NAMALWA (cell line): ENCODE results near the gene FANCE.
A peak's percentile ranks its signal among the peaks of the same experiment; 100 is the strongest.

Experiments used
- DNase-seq: peaks from one replicate; pipeline ENCODE4 v3.0.0-alpha.2; 2015; ENCODE audit warnings: low spot score

FANCE gene, protein sequence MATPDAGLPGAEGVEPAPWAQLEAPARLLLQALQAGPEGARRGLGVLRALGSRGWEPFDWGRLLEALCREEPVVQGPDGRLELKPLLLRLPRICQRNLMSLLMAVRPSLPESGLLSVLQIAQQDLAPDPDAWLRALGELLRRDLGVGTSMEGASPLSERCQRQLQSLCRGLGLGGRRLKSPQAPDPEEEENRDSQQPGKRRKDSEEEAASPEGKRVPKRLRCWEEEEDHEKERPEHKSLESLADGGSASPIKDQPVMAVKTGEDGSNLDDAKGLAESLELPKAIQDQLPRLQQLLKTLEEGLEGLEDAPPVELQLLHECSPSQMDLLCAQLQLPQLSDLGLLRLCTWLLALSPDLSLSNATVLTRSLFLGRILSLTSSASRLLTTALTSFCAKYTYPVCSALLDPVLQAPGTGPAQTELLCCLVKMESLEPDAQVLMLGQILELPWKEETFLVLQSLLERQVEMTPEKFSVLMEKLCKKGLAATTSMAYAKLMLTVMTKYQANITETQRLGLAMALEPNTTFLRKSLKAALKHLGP

DNA sequence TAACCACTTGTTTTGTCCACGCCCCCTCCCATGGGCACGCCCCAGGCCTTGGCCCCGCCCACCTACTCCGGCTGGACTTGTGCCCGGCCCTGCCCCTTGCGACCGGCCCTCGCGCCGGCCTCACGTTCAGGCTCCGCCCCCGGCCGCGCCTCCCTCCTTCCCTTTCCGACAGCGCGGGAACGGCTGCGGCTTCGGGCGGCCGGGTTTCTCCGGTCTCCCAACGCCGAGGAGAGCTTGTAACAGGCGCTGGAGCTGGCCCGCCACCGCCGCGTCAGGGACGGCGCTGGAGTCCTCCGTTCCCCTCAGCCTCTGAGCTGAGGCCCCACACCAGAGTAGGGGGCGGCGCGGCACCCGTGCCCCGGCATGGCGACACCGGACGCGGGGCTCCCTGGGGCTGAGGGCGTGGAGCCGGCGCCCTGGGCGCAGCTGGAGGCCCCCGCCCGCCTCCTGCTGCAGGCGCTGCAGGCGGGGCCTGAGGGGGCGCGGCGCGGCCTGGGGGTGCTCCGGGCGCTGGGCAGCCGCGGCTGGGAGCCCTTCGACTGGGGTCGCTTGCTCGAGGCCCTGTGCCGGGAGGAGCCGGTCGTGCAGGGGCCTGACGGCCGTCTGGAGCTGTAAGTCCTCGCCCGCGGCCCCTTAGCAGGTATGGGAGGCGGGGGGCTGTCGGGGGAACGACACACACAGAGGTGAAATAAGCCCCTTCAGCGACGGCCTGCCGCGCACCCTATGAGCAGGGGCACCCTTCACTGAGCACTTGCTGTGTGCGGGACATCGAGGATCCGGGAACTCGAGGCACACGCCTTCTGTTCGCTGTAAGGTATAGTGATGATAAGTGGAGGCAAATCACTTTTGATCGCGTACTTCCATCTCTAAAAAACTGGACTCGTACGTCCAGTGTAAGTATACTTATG lies at the start of gene FANCE:
Gene FANCE, plus strand, starts transcription at position 156 of the 908 bp plus-strand sequence. Its CDS starts 208 bp downstream, at position 364.
- DNase-seq, result peak; percentile 91

DNA sequence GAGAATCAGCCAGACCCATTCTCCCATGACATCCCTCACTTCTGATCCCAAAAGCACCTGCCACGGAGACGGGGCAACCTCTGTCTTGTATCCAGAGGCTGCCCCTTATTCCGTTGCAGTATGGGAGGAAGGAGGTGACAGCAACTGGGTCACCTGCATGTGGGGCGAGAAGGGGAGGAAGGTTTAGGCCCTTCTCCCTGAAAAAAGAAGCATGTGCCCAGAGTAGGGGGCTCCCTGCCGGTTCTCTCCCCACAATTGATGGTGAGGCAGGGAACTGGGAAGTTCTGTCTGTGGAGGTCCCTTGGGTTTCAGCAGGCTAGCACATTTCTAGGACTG lies 49.3 kb upstream of the FANCE start:
- no peak for DNase-seq

DNA sequence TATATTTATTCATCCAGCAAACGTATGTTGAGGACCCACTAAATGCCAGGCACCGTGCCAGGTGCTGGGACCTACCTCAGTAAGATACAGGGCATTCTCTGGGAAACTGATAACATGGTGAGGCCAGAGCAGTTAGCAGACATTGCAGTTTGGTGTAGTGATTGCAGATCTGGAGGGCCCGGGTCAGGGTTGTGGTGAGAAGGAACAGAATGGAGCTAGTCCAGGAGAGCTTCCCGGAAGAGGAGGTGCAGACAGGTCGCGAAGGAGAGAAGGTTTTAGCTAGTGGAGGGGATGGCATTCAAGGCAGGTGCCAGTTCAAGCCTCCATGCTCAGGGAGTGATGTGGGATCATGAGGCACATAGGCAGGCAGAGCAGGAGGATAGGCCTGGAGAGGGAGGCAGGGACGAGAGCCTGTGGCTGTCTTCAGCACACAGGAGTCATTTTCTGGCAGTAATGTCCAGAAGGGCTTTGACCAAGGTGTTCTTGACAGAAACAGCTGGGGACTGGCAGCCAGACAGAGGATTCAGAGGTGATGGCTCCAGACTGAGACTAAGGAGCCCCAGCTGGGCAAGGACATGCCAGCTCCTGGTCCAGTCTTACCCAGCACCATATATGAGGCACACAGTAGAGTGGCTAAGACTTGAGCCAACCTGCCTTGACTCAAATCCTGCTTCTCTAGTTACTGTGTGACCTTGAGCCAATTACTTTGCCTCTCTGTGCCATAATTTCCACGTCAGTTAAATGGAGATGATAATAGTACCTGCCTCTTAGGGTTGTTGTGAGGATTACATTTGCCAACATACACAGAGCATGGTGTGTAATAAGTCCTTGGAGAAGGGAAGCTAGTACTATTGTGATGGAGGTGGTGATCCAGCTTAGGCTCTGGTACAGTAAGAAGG lies 48.3 kb upstream of the FANCE start:
- DNase-seq, result no peak

DNA sequence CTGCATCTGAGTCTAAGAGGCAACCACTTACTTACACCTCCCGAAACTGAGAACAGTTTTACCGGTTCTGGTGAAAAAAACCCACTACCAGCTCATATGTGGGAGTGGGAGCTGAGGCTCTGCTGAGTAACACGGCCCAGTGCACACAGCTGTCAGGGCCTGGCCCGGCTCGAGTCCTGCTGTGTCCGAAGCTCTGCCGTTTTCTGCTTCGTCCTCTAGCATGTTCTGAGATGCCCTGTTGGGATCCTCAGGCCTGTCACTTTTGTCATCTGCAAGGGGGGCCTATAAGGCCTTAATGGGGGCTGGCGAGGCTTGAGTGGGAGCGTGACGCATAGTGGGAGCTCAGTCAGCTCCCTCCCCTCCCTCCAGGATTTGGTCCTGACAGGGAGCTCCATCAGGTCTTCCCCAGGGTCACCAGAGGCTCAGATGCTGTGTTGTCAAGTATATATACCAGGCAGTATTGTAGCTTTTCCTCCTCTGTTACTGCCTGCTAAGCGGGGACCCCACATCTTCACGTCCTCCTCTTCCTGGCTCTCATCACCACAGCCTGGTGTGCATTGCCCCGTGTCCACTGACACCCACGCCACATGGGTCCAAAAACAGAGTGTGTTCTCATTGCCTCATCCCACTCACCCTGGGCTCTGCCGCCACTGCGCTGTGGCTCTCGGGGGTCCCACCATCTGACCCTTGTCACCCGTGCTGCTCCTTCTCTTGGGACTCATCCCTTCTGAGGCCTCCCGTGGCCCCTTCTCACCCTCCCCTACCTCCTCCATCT lies 45.2 kb upstream of the FANCE start:
- DNase-seq, result no peak

DNA sequence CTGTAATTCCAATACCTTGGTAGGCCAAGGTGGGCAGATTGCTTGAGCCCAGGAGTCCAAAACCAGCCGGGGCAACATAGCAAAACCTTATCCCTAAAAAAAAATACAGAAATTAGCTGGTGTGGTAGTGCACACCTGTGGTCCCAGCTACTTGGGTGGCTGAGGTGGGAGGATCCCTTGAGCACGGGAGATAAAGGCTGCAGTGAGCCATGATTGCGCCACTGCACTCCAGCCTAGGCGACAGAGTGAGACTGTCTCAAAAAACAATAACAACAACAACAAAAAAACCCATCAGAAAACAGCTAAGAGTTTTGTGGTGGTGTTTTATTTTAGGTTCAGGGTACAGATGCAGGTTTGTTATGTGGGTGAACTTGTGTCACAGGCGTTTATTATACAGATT lies 42.9 kb upstream of the FANCE start:
- DNase-seq, result no peak

DNA sequence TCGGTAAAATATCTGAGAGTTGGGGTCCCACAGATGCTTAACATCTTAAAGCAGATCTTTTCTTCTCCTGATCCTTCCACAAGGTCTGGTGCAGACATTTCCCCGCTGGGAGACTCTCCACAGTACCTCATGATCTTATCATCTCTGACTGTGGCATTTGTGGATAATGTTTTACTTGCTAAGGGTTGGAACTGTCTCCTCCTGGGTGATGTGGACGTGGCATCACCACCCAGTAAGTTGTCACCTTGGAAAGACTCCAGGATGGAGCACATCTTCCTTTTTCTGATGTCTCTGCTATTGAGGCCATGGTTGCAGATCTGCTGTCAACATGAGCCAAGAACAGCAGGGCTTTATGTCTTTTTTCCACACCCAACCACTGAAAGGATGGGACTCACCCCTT lies 42.0 kb upstream of the FANCE start:
- no peak for DNase-seq

DNA sequence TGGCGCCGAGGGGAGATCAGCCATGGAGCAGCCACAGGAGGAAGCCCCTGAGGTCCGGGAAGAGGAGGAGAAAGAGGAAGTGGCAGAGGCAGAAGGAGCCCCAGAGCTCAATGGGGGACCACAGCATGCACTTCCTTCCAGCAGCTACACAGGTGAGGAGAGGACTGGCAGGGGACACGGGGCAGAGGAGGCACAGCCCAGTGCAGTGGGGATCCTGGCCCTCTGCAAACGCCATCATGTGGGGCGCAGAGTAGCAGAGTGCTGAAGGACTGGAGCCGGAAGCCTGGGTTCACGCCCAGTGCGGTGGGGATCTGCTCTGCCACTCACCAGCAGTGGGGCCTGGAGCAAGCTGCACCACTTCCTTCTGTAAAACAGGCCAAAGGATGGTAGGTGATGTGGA lies 41.1 kb upstream of the FANCE start:
- DNase-seq, result no peak

DNA sequence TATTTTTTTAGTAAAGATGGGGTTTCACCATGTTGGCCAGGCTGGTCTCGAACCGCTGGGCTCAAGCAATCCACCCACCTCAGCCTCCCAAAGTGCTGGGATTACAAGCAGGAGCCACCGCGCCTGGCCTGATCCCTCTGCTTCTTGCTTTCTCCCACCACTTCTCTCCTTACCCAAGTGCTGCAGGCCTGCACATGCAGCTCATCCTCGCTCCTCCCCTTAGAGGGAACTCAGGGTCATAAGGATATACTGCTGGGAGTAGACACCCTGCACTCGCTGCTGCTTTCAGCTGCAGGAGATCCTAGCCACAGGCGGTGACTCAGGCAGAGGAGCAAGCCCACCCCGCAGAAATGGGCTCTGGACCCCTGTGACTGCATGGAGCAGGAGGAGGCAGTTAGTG lies 40.0 kb upstream of the FANCE start:
- no peak for DNase-seq

DNA sequence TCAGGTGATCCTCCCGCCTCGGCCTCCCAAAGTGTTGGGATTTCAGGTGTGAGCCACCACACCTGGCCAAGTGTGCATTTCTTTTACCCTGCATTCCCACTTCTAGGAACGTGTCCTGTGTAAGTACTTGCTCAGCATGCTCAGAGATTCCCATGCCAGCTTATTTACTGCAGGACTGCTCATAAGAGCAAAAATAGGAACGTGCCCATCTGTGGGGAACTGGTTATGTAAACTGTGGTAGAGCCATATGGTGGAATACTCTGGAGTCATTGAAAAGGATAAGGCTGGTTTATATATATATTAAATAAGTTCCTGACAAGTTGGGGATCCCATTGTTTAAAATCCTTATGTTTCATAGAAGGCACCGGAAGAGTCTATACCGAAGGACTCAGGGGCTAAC lies 38.2 kb upstream of the FANCE start:
- DNase-seq, result no peak

DNA sequence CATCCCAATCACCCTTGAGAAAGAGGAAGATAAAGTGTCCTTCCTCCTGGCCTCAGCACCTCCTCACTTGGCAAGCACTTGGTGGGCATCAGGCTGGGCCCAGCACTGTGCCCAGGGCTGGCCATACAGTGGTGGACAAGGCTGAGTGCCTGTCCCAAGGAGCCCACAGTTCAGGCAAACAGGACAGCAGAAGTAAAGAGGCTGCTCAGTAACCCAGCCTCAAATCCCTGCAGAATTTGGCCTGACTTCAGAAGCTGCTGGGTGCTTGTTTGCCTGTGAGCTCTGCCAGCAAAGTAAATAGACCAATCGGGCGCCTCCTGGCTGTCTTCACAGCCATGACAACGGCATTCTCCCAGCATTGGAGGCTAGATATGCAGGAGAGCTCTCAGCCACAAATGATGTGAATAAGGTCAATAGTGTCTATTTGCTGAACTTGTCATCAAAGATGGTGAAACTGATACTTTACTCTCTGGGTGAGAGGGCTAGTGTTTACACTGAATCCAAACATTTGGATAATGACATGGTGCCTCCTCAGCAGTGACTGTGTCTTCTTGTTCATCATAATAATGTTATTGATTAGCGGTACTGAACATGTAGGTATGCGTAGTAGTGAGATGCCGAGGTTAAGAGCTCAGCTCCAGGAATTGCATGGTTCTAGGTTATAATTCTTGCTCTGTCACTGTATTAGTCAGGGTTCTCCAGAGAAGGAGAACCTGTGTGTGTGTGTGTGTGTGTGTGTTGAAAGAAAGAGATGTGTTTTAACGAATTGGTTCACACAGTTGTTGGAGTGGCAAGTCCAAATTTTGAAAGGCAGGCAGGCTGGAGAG lies 36.9 kb upstream of the FANCE start:
- DNase-seq, result peak; percentile 68

DNA sequence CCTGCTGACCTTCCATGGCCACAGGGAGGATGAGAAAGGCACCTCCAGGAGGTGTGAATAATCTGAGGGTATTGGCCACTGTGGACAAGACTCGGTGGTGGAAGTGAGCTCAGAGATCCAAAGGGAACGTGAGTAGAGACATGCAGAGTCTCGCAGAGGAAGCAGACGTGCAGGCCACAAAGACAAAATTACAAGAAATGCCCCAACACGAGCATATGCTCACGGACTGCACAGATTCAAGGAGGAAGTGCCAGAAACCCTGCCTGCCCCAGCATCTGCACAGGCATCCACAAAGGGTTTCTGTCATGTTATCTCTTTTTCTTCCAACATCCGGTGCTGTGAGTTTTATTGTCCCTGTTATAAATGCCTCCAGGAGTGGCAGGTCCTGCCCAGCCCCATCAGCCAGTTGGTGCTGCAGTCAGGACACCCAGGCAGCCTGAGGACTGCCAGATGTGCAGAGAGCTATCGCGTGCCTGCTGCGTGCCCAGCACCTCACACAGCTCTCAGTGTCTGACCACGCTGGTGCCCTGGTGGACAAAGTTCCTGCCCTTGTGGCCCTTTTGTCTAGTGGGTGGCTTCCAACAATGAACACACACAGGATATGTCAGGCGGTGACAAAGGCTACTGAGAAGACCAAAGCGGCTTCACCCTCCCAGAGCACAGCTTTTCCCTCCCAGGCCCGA lies 34.0 kb upstream of the FANCE start:
- no peak for DNase-seq

DNA sequence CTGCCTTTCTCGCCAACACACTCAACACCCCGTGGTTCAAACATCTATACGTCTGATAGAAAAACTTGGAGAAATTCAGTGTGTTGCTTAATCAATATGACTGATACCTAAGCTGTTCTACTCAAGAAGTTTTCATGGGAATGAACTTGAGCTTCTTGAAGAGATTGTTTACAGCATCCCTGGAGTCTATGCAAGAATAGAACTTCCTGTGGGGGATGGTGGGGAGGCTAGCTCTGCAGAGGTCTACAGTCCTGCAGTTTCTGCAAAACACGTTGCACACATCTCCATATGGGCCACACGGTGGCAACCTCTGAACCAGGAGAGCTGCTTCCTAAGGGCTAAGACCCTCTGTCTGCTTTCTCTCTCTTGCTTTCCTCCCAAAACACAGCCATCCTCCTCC lies 32.7 kb upstream of the FANCE start:
- DNase-seq, result peak; percentile 48

DNA sequence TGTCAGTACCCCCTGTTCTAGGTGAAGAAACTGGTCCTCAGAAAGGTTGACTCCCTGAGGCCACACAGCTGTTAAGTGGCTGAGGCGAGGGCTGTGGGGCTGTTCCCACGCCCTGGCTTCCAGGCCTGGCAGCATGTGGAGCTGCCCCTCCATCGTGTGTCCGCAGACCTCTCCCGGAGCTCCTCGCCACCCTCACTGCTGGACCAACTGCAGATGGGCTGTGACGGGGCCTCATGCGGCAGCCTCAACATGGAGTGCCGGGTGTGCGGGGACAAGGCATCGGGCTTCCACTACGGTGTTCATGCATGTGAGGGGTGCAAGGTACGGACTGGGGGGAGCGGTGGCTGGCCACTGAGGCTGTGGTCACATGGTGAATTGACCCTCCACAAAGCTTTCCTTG lies 32.2 kb upstream of the FANCE start:
- DNase-seq, result no peak

DNA sequence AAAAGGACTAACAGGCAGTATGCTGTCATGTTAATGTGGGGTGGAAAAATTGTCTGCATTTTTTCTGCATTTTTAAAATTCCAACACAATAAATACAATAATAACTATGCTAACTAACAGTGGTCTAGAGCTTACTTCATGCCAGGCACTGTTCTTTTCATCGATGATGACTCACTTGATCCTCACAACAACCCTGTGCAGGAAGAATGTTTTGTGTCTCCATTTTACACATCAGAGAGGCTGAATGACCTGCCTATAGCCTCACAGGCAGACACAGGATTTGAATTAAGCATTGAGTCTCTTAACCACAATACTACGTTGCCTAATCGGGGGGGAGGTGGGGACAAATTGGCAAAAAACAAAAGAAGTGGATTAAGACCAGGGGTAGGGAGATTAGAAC lies 26.9 kb upstream of the FANCE start:
- DNase-seq, result no peak

DNA sequence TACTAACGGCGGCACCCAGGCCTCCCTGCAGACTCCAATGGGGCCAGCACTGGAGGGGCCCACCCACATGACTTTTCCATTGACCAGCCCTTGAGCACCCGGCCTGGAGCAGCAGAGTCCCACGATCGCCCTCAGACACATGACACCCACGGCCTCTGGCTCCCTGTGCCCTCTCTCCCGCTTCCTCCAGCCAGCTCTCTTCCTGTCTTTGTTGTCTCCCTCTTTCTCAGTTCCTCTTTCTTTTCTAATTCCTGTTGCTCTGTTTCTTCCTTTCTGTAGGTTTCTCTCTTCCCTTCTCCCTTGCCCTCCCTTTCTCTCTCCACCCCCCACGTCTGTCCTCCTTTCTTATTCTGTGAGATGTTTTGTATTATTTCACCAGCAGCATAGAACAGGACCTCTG lies 26.1 kb upstream of the FANCE start:
- DNase-seq, result no peak

DNA sequence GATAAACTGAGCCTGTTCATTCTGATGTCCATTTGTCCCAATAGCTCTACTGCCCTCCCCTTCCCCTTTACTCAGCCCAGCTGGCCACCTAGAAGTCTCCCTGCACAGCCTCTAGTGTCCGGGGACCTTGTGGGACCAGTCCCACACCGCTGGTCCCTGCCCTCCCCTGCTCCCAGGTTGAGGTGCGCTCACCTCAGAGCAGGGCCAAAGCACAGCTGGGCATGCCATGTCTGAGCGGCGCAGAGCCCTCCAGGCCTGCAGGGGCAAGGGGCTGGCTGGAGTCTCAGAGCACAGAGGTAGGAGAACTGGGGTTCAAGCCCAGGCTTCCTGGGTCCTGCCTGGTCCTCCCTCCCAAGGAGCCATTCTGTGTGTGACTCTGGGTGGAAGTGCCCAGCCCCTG lies 24.7 kb upstream of the FANCE start:
- DNase-seq, result no peak

DNA sequence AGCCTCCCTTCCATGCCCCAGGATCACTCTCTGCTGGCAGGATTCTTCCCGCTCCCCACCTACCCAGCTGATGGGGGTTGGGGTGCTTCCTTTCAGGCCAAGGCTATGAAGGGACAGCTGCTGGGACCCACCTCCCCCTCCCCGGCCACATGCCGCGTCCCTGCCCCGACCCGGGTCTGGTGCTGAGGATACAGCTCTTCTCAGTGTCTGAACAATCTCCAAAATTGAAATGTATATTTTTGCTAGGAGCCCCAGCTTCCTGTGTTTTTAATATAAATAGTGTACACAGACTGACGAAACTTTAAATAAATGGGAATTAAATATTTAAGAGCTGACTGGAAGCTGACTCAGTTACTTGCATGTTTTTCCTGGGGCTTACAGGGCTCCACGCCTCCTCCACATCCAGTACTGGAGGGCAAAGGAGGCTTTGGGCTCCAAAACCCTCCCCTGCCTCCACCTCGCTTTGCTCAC lies 24.3 kb upstream of the FANCE start:
- no peak for DNase-seq

DNA sequence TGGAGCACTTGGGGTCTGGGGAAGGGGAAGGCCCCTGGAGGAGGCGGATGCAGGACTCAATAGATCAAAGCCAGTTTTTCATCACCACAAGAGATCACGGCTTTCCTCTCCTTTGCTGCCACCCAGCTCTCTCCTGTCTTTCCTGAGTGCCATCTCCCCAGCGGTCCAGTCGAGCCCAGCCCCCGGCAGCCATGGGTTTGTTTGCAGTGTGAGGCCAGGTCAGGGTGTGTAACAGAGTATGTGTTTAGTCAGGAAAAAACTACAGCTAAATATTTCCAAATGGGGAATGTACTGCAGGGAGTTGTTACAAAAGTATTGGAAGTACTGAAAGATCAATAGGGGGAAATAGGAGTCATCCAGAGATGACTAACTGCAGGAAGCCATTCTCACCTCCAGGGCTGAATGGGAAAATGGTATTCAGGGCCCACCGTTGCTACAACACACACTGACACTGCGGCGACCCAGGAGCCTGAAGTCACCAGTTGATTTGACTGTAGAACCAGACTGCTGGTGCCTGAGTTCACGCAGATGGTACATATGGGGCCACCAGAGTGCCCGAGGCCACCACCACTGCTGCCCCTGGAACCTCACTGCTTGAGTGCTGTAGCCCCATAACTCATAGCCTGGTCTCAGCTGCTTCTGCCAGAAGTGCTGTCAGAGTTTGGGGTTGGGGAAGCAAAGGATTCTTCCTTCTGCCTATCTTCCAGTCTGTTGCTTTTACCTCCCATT lies 23.6 kb upstream of the FANCE start:
- no peak for DNase-seq

DNA sequence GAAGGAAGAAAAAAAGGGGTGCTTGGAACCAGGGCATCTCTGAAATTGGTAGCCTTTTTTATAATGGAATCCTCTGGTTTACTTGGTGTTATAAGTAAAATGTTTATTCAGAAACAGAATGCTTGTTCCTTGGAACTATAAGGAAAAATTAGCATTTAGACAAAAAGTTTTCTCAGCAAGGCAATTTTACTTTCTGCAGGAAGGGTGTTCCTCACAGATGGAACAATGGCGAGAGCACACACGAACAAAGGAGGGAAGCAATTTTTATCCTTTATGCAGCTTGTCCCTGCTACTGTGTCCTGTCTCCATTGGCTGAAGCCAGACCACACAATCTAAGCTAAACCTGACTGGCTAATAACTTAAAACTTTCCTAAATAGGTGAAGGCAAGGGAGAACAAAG lies 22.7 kb upstream of the FANCE start:
- DNase-seq, result no peak
